ENCODE data around the gene DNAI1.
"Not testable (repeated sequence)": the region's sequence is repeated elsewhere in the genome, so short reads cannot be mapped to it uniquely, and the experiment has no call there.

DNA sequence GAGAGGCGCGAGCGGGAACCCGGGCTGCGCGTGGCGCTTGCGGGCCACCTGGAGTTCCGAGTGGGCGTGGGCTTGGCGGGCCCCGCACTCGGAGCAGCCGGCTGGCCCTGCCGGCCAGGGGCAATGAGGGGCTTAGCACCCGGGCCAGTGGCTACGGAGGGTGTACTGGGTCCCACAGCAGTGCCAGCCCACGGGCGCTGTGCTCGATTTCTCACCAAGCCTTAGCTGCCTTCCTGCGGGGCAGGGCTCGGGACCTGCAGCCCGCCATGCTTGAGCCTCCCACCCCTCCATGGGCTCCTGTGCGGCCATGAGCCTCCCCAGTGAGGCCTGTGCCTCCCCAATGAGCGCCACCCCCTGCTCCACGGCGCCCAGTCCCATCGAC lies 20.7 kb upstream of the DNAI1 start:
- not testable (repeated sequence) for TF ChIP-seq POLR2AphosphoS5 (IDR thresholded peaks at IDR 0.05; ENCODE audit: low read depth, low read length); TAF1 (IDR thresholded peaks at IDR 0.05; ENCODE audit: borderline replicate concordance, low read depth, low read length); POLR2A (IDR thresholded peaks at IDR 0.05; ENCODE audit: low read depth, low read length)

Data from GM12892 (cell line).